GM18909 (cell line): ENCODE results near the gene FKTN.

Experiments used
- ATAC-seq: cut with Tn5 transposase; IDR thresholded peaks from one replicate; pipeline ENCODE4 v1.9.1; 2021; ENCODE audit warnings: mild to moderate bottlenecking; ENCODE audit not compliant: unreplicated experiment, poor library complexity

Gene FKTN

DNA sequence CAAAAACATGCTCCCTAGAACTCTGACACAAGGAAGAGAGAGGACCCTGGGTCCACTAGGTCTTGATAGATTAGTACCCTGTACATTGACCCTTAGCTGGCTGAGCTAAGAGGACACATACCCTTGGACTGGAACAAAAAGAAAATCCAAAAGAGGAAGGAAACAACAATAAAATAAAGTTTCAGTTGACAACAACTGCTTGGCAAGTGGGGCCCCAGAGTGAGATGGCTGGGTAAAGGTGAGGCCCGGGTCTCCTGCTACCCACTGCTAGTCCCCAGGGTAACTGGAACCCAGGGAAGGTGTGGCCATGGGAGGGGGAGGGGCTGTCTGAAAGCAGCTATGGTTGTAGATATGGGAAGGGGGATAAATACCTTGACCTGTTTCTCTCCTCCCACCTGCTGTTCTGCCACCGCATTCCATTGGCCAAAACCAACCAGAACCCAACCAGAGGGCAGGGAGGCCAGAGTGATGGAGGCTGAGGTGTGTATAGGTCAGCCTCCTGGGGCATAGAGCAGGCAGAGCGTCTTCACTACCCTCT, 116.0 kb downstream of the FKTN start:
- ATAC-seq, result no peak

DNA sequence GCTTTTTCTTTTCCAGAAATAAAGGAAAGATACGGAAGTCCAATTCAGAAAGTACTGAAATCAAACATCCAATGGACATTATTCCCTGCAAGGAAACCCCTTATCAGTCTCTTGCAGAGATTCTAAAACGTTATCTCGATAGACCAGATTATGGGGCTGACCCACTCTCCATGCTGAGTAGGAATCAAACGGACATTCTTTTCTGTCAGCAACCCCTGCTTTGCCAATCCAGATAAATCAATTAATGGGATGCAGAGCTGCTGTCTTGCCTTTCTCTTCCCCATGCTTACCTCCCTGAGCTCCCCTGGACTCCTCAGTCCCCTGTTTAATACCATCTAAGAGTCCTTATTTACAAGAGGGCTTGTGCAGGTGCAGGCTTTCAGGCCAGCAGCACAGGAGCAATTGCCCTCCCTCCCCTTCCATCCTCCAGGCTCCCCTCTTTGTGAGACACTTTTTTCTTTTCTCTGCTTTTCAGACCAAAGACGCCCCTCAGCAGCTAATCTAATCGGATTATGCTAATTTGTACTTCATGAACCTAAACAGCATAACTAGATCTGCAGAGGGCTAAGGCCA, 118.5 kb downstream of the FKTN start:
- ATAC-seq, result no peak

DNA sequence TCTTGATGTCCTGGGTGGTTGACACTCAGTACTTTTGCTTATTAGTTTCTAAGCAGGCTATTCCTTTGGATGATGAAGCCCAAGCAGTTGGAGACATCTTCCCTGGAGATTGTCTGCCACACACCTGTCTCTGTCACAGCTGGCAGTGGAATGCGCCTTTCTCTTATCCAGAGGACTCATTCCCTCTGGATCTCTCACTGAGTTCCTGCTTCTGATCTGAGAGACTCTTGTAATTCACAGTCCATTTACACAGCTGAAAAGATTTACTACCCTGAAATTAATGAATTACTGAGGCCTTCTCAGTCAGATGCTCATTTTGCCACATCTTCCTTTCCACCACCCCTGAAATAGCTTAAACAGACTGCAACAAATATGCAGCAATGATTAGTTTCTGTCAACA, 120.2 kb downstream of the FKTN start:
- no peak for ATAC-seq

DNA sequence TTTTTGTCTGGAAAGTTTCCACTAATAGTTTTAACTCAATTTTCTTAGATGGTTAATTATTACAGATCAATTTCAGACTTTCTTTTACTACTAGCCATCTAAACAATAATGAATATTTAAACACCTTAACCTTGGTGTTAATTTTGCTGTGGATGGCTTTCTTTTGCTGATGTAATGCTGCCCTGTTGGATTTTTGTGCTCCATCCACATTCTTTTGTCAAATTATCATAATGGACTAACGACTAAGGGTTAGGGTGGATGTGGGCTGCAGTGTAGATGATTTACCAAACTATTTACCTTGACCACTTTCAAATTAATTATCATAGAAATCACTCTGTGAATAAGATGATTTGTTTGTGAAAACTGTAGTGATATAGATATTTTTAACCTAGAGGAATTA, 120.8 kb downstream of the FKTN start:
- no peak for ATAC-seq

DNA sequence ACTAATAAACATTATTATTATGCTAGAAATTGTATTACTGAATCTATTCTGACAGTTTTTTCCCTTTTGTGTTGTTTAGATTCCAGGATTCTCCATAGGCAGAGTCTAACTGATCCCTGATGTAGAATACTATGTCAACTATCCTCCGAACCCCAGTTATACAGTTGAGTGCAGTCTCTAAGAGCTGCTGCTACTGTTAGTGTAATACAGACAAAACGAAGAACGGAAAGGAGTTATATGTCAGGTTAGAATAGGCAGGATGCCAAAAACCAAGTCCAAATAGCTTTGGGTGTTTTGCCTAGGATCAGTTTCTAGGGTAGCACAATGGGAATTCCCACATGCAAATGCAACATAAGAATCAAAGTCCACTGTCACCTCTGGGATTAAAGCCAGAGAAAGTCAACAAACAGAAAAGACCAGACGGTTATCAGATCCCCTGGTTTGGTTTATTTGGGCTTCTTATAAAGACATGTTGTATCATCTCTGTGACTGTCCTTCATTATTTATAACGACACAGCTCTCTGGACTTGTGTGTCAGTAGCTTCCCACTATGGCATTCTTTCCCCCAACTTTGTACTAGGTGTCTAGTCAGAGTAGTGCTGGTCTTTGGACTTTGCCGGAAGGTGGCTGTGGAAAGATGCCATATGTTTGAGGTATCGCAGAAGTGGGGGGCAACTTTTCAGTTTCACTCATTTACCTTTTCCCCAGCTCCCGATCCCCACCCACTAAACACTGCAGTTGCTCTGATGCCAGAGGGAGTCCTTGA, 121.5 kb downstream of the FKTN start:
- no peak for ATAC-seq

DNA sequence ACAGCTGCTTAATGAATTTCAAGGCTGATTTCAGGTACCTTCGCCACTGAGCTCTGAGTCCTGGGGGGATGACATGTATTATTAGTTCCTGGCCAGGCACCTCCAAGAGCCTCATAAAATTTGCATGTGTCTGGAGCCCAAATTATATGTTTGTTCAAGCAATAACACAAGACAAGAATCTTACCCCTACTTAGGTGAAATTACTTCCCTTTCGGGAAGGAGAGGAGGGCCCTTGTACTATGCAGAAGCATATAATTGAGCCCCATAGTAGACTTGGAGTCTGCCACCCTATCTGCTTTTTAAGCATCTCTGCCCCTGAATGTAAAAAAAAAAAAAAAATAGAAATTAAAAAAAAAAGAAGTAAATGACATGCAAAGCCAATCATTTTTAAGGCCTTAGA, 123.4 kb downstream of the FKTN start:
- no peak for ATAC-seq

DNA sequence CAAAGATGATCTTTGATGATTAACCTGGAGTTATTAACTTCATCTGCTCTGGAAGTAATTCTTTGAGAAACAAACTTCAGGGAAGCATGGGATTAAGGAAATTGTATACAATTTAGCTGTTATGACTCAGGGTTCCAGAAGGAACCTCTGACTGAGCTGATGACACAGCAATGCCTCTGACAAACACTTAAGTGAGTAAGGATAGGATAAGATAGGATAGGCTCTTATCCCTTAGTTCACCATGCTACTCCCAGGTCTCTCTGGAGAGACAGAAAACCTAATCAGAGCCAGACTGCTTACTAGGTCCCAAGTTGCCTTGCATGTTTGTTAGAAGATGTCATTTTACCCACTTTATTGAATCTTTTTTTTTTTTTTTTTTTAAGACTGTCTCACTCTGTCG, 123.8 kb downstream of the FKTN start:
- ATAC-seq, result no peak

DNA sequence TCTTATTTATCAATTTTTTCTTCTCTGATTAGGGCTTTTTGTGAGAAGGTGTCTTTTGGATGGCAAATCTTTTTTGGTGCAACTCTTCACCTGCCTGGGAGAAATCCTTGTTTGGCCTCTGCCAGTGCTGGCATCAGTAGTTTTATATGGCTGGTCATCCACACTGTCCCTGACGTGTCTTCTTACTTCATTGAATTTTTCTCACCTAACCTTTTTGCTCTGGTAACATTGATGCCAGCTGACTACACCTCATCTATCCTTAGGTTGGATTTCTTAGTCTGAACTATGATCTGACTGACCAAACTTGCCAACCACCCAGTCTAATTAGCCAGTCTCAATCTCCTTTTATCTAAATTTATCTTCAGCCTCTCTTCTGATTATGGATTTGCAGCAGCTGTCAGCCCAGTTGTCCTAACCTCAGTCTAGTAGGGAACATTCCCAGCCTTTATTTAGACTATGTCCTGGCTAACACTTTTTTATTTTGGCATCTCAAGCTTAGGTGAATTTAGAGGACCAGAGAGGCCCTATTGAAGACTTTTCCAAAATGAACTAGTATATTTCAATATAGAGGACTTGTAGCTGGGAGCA, 125.9 kb downstream of the FKTN start:
- no peak for ATAC-seq

DNA sequence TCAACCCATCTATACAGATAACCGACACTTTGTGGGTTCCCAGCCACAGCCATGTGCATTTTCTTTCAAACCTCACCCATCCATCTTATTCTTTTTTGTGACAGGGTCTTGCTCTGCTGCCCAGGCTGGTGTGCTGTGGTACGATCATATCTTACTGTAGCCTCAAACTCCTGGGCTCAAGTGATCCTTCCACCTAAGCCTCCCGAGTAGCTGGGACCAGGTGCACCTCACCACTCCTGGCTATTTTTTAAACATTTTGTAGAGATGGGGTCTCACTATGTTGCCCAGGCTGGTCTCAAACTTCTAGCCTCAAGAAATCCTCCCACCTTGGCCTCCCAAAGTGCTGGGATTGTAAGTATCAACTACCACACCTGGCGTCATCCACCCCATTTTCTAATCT, 129.0 kb downstream of the FKTN start:
- ATAC-seq, result no peak
